GM12874 (cell line): ENCODE measurements around the gene PCDHA6.

ENCODE experiments used
- TF ChIP-seq, protein P1 (sequence below): IDR thresholded peaks from 2 replicates; pipeline ENCODE4 v1.5.1; 2011; ENCODE audit warnings: low read depth, mild to moderate bottlenecking, control low read depth, low read length, moderate library complexity; ENCODE audit not compliant: insufficient read depth

Gene PCDHA6, protein sequence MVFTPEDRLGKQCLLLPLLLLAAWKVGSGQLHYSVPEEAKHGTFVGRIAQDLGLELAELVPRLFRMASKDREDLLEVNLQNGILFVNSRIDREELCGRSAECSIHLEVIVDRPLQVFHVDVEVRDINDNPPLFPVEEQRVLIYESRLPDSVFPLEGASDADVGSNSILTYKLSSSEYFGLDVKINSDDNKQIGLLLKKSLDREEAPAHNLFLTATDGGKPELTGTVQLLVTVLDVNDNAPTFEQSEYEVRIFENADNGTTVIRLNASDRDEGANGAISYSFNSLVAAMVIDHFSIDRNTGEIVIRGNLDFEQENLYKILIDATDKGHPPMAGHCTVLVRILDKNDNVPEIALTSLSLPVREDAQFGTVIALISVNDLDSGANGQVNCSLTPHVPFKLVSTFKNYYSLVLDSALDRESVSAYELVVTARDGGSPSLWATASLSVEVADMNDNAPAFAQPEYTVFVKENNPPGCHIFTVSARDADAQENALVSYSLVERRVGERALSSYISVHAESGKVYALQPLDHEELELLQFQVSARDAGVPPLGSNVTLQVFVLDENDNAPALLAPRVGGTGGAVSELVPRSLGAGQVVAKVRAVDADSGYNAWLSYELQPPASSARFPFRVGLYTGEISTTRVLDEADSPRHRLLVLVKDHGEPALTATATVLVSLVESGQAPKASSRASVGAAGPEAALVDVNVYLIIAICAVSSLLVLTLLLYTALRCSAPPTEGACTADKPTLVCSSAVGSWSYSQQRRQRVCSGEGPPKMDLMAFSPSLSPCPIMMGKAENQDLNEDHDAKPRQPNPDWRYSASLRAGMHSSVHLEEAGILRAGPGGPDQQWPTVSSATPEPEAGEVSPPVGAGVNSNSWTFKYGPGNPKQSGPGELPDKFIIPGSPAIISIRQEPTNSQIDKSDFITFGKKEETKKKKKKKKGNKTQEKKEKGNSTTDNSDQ

GRCh38 chr5:140827704-140828361 lies at the start of gene PCDHA6:
TSS of gene PCDHA6 (plus strand) at chr5:140827960. CDS start at chr5:140828092, 132 bp downstream.
- TF ChIP-seq, protein P1, sequence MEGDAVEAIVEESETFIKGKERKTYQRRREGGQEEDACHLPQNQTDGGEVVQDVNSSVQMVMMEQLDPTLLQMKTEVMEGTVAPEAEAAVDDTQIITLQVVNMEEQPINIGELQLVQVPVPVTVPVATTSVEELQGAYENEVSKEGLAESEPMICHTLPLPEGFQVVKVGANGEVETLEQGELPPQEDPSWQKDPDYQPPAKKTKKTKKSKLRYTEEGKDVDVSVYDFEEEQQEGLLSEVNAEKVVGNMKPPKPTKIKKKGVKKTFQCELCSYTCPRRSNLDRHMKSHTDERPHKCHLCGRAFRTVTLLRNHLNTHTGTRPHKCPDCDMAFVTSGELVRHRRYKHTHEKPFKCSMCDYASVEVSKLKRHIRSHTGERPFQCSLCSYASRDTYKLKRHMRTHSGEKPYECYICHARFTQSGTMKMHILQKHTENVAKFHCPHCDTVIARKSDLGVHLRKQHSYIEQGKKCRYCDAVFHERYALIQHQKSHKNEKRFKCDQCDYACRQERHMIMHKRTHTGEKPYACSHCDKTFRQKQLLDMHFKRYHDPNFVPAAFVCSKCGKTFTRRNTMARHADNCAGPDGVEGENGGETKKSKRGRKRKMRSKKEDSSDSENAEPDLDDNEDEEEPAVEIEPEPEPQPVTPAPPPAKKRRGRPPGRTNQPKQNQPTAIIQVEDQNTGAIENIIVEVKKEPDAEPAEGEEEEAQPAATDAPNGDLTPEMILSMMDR = no peak

- TF ChIP-seq, protein P1 = no peak
Observed at GRCh38 chr5:140780512-140780911, 47.2 kb upstream of the PCDHA6 start.

GRCh38 chr5:140785905-140786686 lies 41.7 kb upstream of the PCDHA6 start, which contains the start of gene PCDHA1:
TSS of gene PCDHA1 (plus strand) at chr5:140786140.
- TF ChIP-seq, protein P1 = no peak

DNA sequence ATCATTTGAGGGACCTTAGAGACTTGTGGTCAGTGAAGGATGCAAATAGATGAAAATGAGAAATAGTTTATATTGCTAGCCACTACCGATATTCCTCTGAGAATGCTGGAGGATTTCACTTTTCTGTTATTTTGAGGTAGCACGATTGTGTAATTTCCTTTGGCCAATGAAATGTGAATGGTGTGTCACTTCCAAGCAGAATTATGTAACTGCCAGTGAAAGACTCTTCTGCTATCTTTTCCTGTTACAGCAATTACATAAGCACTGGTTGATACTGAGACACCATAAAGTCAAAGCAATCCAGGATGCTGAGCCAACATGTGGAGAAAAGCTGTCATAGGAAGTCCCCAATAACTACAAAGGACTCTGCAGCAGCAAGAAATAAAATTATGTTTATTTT lies 36.7 kb upstream of the PCDHA6 start:
- TF ChIP-seq, protein P1 = no peak

GRCh38 chr5:140794595-140795258 lies 33.0 kb upstream of the PCDHA6 start, which contains the start of gene PCDHA2:
TSS of gene PCDHA2 (plus strand) at chr5:140794852.
- TF ChIP-seq, protein P1 = no peak

- TF ChIP-seq, protein P1 = peak; percentile 14; the same call in 1 of the 2 replicates
Observed at GRCh38 chr5:140795259-140795641, 32.5 kb upstream of the PCDHA6 start.
